HG02885 (cell line): ENCODE results near the gene PRKG1.

ENCODE experiments used
- ATAC-seq: cut with Tn5 transposase; IDR thresholded peaks from one replicate; pipeline ENCODE4 v1.9.1; 2021; ENCODE audit warnings: mild to moderate bottlenecking; ENCODE audit not compliant: unreplicated experiment, poor library complexity

The PRKG1 gene

GRCh38 chr10:51924359-51924758 is 850.1 kb downstream of the PRKG1 start:
- no peak for ATAC-seq

DNA sequence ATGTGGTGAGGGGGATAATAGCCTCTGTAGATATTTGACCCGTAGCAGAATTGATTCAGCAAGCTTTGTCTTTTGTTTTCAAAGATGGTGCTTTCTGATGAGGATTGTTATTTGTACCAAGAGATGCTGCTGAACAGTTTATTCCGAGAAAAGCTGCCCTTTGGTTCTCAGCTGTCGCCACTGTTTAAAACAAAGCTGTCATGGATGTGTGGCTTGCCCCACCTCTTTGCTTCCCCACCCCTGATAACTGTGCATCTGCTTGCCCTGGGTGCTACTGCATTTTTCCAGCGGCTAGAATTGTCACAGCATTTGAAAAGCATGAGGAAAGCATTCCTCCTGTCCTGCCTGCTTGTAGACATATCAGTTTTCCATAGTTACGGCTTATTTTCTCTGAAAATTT is 852.0 kb downstream of the PRKG1 start:
- no peak for ATAC-seq

- ATAC-seq: no peak
Observed at GRCh38 chr10:51928162-51928561, 853.9 kb downstream of the PRKG1 start.

DNA sequence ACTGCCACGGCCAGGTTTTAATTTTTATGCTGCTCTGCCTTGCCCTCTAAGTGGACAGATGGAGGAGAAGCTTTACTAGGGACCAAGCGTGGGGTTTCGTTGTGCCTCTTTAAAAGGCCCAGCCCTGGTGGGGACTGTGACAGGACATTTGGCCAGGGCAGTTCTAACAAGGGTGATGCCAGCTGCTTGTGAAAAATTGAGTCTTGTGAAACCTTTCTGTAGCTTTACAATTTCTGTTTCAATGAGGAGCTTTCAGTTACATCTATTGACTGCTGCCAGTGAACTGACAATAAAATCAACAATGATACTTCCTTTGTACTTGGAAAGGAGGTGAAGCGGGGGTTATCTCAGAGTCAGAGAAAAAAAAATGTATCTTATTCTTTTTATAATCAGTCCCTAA is 858.2 kb downstream of the PRKG1 start:
- ATAC-seq: no peak

GRCh38 chr10:51934373-51934772 is 860.1 kb downstream of the PRKG1 start:
- ATAC-seq: no peak

DNA sequence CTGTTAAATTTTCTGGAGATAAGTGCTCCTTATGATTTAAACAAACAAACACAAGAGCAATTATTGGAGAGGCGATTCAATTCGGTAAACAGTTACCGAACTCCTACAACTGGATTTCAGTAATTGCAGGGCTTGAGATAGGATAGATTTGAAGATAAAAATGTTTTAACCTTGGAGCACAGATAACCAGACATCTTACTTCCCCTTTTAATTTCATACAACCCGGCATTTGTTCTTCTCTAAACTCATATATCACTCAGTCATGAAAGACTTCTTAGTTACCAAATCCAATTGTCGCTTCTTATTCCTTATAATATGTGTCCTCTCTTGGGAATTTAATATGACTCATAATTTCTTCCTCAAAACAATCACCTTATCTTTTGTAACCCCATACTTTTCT is 861.1 kb downstream of the PRKG1 start:
- ATAC-seq: no peak

GRCh38 chr10:51937308-51938140 is 863.2 kb downstream of the PRKG1 start:
- ATAC-seq: no peak

DNA sequence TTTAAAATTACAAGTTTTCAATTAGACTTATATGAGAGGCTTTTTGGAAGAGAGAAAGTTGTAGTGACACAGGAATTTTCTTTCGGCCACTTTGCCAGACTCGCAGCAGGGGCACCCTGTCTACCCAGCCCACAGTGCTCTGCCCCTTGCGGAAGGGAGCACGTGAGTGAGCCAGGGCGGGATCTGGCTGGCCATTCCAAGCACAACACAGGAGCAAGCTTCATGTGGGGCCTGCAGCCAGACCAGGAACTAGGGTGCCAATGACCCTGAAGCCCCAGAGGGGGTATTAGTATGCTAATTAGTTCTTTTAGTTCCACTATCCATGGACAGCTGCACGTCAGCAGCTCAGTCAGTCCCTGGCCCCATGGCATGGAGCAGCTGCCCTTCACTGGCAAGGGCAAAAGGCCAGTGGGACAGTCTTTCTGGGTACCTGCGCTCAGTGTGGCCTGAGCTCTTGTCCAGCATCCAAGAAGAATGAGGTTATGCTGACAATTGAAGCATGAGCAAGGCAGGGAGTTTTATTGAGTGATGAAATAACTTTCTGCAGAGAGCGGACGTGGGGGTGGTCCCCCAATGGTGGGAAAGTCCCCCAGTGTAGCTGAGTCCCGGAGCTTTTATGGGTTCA is 876.2 kb downstream of the PRKG1 start:
- ATAC-seq: no peak

GRCh38 chr10:51950996-51951555 is 876.8 kb downstream of the PRKG1 start:
- ATAC-seq: no peak

DNA sequence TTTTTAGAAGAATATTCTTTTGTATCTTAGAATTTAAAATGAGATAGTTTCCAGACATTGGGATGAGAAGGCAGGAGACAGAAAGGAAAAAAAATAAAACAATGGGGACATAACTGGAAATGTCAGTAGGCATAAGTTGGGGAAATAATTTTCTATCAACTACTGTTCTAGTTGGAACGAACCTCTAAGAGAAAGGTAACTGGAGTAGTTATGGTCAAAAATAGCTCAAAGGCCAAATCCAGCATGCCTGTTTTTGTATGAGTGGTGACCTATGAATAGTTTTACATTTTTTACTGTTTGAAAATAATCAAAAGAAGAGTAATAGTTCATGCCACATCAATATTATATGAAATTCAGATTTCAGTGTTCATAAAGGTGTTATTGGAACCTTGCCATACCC is 877.3 kb downstream of the PRKG1 start:
- ATAC-seq: no peak

- no peak for ATAC-seq
Observed at GRCh38 chr10:51952056-51952455, 877.8 kb downstream of the PRKG1 start.

DNA sequence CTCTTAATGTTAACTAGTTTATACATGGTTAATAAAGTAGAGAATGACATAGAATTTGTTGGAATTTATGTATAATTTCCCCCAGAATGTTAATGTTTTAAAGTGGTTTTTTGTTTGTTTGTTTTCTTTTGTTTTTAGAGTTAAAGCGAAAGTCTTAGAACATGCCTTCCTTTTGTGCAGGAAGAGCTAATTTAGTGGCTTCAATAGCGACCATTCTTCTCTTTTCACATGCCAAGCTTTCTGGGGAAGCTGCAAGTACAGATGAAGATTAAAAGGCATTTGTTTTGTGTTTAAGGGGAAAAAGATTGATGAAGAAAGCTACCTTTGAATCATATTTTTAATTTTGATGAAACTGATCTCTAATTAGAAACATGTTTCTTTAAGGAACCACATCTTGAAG is 881.4 kb downstream of the PRKG1 start:
- no peak for ATAC-seq

- no peak for ATAC-seq
Observed at GRCh38 chr10:51956822-51957221, 882.5 kb downstream of the PRKG1 start.

DNA sequence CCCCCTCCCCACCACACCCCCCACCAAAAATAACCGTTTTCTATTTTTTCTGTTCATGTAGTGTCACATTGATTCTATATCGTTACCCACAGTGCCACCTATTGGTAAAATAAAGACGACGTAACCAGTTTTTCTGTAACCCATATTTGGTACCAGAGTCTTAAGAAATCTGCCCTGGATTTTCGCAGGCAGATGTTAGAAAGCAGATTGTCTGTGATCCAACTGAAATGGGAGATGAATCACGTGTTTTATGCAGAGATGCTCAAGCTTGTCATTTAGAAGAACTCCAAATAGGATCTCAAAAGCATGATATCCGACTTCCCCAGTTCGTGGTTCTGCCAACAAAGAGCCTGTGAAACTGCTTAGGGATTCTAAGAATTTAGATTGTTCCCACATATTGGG is 886.2 kb downstream of the PRKG1 start:
- ATAC-seq: peak; percentile 86

DNA sequence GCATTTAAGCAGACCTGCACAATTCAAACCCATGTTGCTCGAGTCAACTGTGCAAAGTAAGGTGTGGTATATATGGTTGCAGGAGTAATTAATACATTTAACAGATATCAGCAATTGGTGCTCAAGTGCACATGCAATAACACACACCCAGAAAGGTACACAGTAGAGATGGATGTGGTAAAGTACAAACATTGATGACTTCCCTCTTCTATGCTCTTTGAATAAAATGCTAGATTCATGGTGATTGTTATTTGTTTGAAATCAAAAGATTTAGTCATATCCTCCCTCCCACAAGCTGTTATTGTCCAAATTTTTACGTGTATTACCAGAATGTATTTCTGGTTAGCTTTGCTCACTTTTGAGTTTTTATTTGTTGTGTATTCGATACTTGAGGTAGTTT is 887.1 kb downstream of the PRKG1 start:
- no peak for ATAC-seq

DNA sequence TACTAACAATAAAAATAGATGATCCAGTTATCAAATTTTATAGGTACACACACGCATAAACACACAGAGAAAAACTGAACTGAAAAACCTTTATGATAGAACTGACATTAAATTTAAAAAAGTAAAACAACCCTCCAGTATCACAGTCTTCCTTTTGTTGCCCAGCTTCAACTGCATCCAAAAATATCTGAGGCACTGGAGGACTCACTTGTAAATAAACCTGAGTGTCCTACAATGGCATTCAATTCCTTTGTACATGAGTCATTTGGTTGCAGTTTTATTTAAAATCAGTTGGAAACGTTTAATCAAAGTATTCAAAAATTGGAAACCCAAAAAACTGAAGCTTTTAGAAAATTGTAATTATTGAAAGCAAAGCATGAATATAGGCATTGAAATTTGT is 890.3 kb downstream of the PRKG1 start:
- ATAC-seq: no peak

DNA sequence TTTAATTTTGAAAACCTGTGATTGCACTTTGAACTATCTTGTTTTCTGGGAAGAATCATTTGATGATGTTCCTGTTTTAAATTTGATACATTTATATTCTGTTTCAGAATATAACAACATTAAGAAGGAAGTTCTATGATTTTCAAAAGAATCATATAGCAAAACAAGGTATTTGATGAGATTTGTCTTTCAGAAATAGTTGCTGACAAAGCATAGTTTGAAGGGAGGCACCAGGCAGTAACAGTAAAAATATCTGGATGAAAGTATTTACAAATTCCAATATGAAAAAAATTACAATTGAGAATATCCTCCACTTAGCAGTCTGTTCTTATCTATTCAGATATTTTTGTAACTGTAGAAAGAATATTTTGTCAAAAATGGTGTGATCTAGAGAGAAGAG is 891.2 kb downstream of the PRKG1 start:
- no peak for ATAC-seq

DNA sequence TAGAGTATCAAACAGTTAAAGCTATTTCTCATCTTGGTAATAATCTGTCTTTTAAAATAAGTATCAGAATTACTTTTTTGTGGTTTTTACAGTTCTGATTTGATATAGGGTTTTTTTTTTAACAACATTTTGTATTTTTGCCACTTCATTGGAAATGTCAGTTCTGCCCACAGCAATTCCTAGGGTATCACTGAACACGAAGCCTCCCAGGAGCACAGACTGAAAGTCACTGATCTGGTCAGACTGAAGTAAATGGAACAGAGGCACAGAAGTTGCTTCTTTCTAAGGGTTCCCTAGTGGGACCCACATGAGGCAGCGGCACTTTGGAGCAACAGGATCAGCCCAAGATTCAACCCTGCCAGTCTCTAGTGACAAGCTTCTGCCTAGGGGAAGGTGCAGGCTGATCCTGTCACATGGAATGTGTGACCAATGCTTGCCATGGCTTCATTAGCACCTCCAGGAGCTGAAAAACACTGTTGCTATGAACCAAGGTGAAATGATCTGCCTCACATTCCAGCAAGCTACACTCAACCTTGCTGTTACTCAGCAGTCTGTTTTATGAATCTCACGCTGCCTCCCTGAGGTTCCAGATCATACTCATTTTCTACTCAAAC is 898.6 kb downstream of the PRKG1 start:
- no peak for ATAC-seq

- no peak for ATAC-seq
Observed at GRCh38 chr10:51980752-51981151, 906.5 kb downstream of the PRKG1 start.

DNA sequence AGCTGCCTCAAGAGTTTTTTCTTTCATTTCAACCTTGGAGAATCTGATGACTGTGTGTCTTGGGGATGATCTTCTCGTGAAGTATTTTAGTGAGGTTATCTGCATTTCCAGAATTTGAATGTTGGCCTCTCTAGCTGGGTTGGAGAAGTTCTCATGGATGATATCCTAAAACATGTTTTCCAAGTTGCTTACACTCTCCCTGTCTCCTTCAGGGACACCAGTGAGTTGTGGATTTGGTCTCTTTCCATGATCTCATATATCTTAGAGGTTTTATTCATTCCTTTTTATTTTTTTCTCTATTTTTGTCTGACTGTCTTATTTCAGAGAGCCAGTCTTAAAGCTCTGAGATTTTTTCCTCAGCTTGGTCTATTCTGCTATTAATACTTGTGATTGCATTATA is 907.4 kb downstream of the PRKG1 start:
- no peak for ATAC-seq

- no peak for ATAC-seq
Observed at GRCh38 chr10:51983481-51983880, 909.2 kb downstream of the PRKG1 start.
